Lung (tissue), 12 donors: Measurements from ENCODE around the gene GLYATL2. TPM values are rescaled to one million over a fixed set of nuclear protein-coding genes. Genes with fewer than 3 reads are reported as not detected.

Source experiments
- ATAC-seq: fragments of 200-7000 bp; cut with Tn5 transposase; one replicate; pipeline ENCODE4 v1.9.1; 2020; ENCODE audit warnings: moderate number of reproducible peaks; ENCODE audit not compliant: insufficient read depth, low FRiP score
- DNase-seq, 3 donors: peaks; one replicate each; pipeline ENCODE4 v3.0.0-alpha.2; 2013 to 2017
- H3K27ac ChIP-seq, 2 donors: one replicate each; pipeline ENCODE4 v1.5.1; 2013; ENCODE audit warnings: mild to moderate bottlenecking in 2 of 2, moderate library complexity in 2 of 2, control low read depth in 1 of 2, inconsistent platforms in 1 of 2, low read depth in 1 of 2, low read length in 1 of 2
- H3K27me3 ChIP-seq, 3 donors: one replicate each; pipeline ENCODE4 v1.5.1; 2013; ENCODE audit warnings: low read length in 2 of 3; ENCODE audit not compliant: control insufficient read depth in 3 of 3, insufficient read depth in 3 of 3
- H3K36me3 ChIP-seq, 4 donors: one replicate each; pipeline ENCODE4 v1.5.1; 2013; ENCODE audit warnings: low read length in 4 of 4, mild to moderate bottlenecking in 1 of 4, moderate library complexity in 1 of 4; ENCODE audit not compliant: control insufficient read depth in 4 of 4, insufficient read depth in 4 of 4
- H3K4me1 ChIP-seq, 5 donors: one replicate each; pipeline ENCODE4 v1.5.1; 2013; ENCODE audit warnings: low read length in 5 of 5, mild to moderate bottlenecking in 2 of 5, moderate library complexity in 1 of 5; ENCODE audit not compliant: control insufficient read depth in 5 of 5, insufficient read depth in 5 of 5
- H3K4me3 ChIP-seq: one replicate; pipeline ENCODE4 v1.5.1; 2013; ENCODE audit warnings: mild to moderate bottlenecking, control low read depth, moderate library complexity
- H3K9ac ChIP-seq, 2 donors: one replicate each; pipeline ENCODE4 v1.5.1; 2013; ENCODE audit warnings: low read length in 2 of 2, control low read depth in 1 of 2; ENCODE audit not compliant: insufficient read depth in 1 of 2
- H3K9me3 ChIP-seq, 4 donors: one replicate each; pipeline ENCODE4 v1.5.1; 2013; ENCODE audit warnings: low read length in 3 of 4, mild to moderate bottlenecking in 1 of 4, moderate library complexity in 1 of 4; ENCODE audit not compliant: control insufficient read depth in 4 of 4, insufficient read depth in 3 of 4
- CTCF ChIP-seq: IDR thresholded peaks from 2 replicates; pipeline ENCODE4 v1.5.1; 2012; ENCODE audit warnings: mild to moderate bottlenecking; ENCODE audit errors: control extremely low read depth, extremely low read depth
- WGBS, 2 donors: extraction: QIAGEN DNeasy Blood & Tissue Kit; methylation state at CpG; one replicate each; pipeline ENCODE4 v1.1.7; 2013; 5-methylcytosine and 5-hydroxymethylcytosine counted together
- polyA plus RNA-seq, 2 donors: library from polyadenylated mRNA; stranded (reverse); fragments of 200-250 nt; gene quantifications; one replicate each; pipeline ENCODE4 v1.2.1, GENCODE V29; 2013
- total RNA-seq, 2 donors: library from RNA; depleted of rRNA in 1 of 2; stranded (reverse); fragments of >200 nt in 1 of 2; gene quantifications; one replicate each; pipeline ENCODE4 v1.2.1, GENCODE V29; 2014 to 2021
- donor health status: control.
- donor health status: control.
- donor health status: Bipolar disorder and iron deficiency.
- donor health status: healthy.
- donor health status: DM: yes; HTN: yes; CAD: no.

Gene GLYATL2
- total and polyA plus RNA-seq, 4 donors = 0.06 to 1.2 (median 0.25) TPM

- Histone ChIP-seq H3K4me3 (no peak overlapping the region), H3K9ac (no peak overlapping the region), H3K27me3 (no peaks in the 10 kb centered on the region), H3K4me1 (peaks cover 0 to 2% (median 0%) of the 10 kb centered on the region in 5 donors), H3K27ac (no peak overlapping the region), H3K9me3 (peaks cover 0 to 3% (median 0%) of the 10 kb centered on the region in 4 donors), H3K36me3 (no peaks in the 10 kb centered on the region)
- peak in 1 of 3 donors; percentile 6 for DNase-seq
- no peak for TF ChIP-seq CTCF
- WGBS, 2 donors = 23 to 50% methylated on average over 6 of the region's 6 CpGs
- ATAC-seq = no peak
Measured at GRCh38 chr11:58796333-58796732, 48.2 kb downstream of the GLYATL2 start.

GRCh38 chr11:58788355-58789023 is 56.0 kb downstream of the GLYATL2 start:
- DNase-seq = peak; percentile 37 to 60 (median 60)
- no peaks in the 10 kb centered on the region for H3K36me3 ChIP-seq
- peak; percentile 34 for TF ChIP-seq CTCF
- no peaks in the 10 kb centered on the region for H3K9me3 ChIP-seq
- 54 to 62% methylated on average over 4 of the region's 4 CpGs for WGBS, 2 donors
- H3K4me1 ChIP-seq = no peaks in the 10 kb centered on the region
- no peak overlapping the region for H3K27ac ChIP-seq
- peak; percentile 84 for ATAC-seq
- no peak overlapping the region for H3K9ac ChIP-seq
- H3K27me3 ChIP-seq = no peaks in the 10 kb centered on the region
- H3K4me3 ChIP-seq = no peak overlapping the region

- Histone ChIP-seq H3K9ac (no peak overlapping the region), H3K36me3 (no peaks in the 10 kb centered on the region), H3K27ac (no peak overlapping the region), H3K9me3 (no peaks in the 10 kb centered on the region), H3K27me3 (no peaks in the 10 kb centered on the region), H3K4me3 (no peak overlapping the region), H3K4me1 (no peaks in the 10 kb centered on the region)
- peak; percentile 29 for ATAC-seq
- DNase-seq = no peak
- no peak for TF ChIP-seq CTCF
Measured at GRCh38 chr11:58787903-58788302, 56.6 kb downstream of the GLYATL2 start.

- Histone ChIP-seq H3K36me3 (no peaks in the 10 kb centered on the region), H3K27me3 (no peaks in the 10 kb centered on the region), H3K9ac (no peak overlapping the region), H3K27ac (no peak overlapping the region), H3K4me3 (no peak overlapping the region), H3K9me3 (no peaks in the 10 kb centered on the region), H3K4me1 (no peaks in the 10 kb centered on the region)
- 88 to 98% methylated on average over 3 of the region's 3 CpGs for WGBS, 2 donors
- DNase-seq (no peak), ATAC-seq (no peak)
- no peak for TF ChIP-seq CTCF
Measured at GRCh38 chr11:58786693-58787092, 57.8 kb downstream of the GLYATL2 start.
